HG03280 (cell line): Measurements from ENCODE around the gene LMNB1.
"Not testable (repeated sequence)": the region's sequence is repeated elsewhere in the genome, so short reads cannot be mapped to it uniquely, and the experiment has no call there.

Source experiments
- ATAC-seq: cut with Tn5 transposase; IDR thresholded peaks from one replicate; pipeline ENCODE4 v1.9.1; 2021; ENCODE audit warnings: mild to moderate bottlenecking, moderate library complexity; ENCODE audit not compliant: unreplicated experiment

LMNB1 gene

GRCh38 chr5:126818736-126819135 lies 41.8 kb downstream of the LMNB1 start:
- ATAC-seq, result no peak

- ATAC-seq, result no peak
These were observed 42.3 kb downstream of the LMNB1 start for GRCh38 chr5:126819253-126819652.

- no peak for ATAC-seq
These were observed 49.8 kb downstream of the LMNB1 start for GRCh38 chr5:126826619-126827215.

- no peak for ATAC-seq
These were observed 52.2 kb downstream of the LMNB1 start for GRCh38 chr5:126829098-126829497.

- ATAC-seq, result no peak
These were observed 53.1 kb downstream of the LMNB1 start for GRCh38 chr5:126830061-126830460.

GRCh38 chr5:126831156-126831555 lies 54.2 kb downstream of the LMNB1 start:
- ATAC-seq, result no peak

- no peak for ATAC-seq
These were observed 59.8 kb downstream of the LMNB1 start for GRCh38 chr5:126836778-126837177.

GRCh38 chr5:126837242-126837641 lies 60.3 kb downstream of the LMNB1 start:
- no peak for ATAC-seq

- no peak for ATAC-seq
These were observed 61.1 kb downstream of the LMNB1 start for GRCh38 chr5:126837906-126838539.

GRCh38 chr5:126839407-126839806 lies 62.5 kb downstream of the LMNB1 start:
- ATAC-seq, result not testable (repeated sequence)

GRCh38 chr5:126843375-126843774 lies 66.4 kb downstream of the LMNB1 start:
- ATAC-seq, result not testable (repeated sequence)

- peak; percentile 87 for ATAC-seq
These were observed 68.6 kb downstream of the LMNB1 start for GRCh38 chr5:126845470-126846070.

GRCh38 chr5:126846344-126846743 lies 69.4 kb downstream of the LMNB1 start:
- ATAC-seq, result no peak

- no peak for ATAC-seq
These were observed 70.0 kb downstream of the LMNB1 start for GRCh38 chr5:126846744-126847455.

GRCh38 chr5:126847456-126847820 lies 70.5 kb downstream of the LMNB1 start:
- no peak for ATAC-seq

- no peak for ATAC-seq
These were observed 70.9 kb downstream of the LMNB1 start for GRCh38 chr5:126847826-126848251.

- ATAC-seq, result no peak
These were observed 71.3 kb downstream of the LMNB1 start for GRCh38 chr5:126848253-126848652.

- no peak for ATAC-seq
These were observed 72.3 kb downstream of the LMNB1 start for GRCh38 chr5:126849101-126849678.

- no peak for ATAC-seq
These were observed 74.6 kb downstream of the LMNB1 start for GRCh38 chr5:126851501-126852011.

GRCh38 chr5:126852091-126852571 lies 75.2 kb downstream of the LMNB1 start:
- ATAC-seq, result peak; percentile 72

- no peak for ATAC-seq
These were observed 75.9 kb downstream of the LMNB1 start for GRCh38 chr5:126852841-126853271.
